ENCODE measurements around the gene MEIOB. TPM values are rescaled to one million over a fixed set of nuclear protein-coding genes. Genes with fewer than 3 reads are reported as not detected.
"Not testable (repeated sequence)": the region's sequence is repeated elsewhere in the genome, so short reads cannot be mapped to it uniquely, and the experiment has no call there.

The MEIOB gene
- total and polyA plus RNA-seq, 4 donors = 0.21 to 0.28 TPM; not detected in 2

DNA sequence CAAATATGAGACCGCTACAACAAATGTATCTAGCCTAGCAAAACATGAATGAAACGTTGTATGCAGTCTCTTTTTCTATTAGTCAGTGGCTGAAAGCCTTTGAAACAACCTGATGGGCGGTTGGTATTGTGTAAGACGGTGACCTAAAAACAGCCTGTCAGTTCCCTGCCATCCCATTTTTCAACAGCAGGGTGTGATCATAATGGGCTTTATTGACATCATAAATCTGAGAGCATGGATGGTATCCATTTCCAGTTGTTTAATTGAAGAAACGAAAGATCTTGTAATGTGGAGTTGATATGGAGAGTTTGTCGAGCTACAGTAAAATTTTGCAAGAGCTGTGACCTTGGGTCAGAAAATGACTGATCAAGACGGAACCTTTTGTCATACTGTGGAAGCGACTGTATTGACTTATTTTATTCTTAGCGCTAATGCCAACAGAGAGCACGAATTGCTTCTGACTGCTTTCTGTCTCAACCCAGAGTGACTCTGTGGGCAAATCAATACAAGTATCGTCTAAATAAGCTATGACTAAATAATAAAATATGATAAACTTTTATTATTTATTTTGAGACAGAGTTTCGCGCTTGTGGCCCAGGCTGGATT lies 12.3 kb upstream of the MEIOB start:
- DNase-seq (no peak), ATAC-seq (ENCODE audit: insufficient read depth, low FRiP score) (no peak)
- 61% methylated on average over 13 of the region's 13 CpGs for WGBS, 2 donors
- no peaks in the 10 kb centered on the region for H3K9me3 ChIP-seq (ENCODE audit: control insufficient read depth in 4 of 4, insufficient read depth in 3 of 4, low read length in 3 of 4)
- H3K36me3 ChIP-seq (ENCODE audit: control insufficient read depth in 4 of 4, insufficient read depth in 4 of 4, low read length in 4 of 4) = no peaks in the 10 kb centered on the region
- no peak overlapping the region for H3K27ac ChIP-seq (ENCODE audit: low read depth in 1 of 2, low read length in 1 of 2)
- H3K4me3 ChIP-seq = no peak overlapping the region
- TF ChIP-seq, protein P1, sequence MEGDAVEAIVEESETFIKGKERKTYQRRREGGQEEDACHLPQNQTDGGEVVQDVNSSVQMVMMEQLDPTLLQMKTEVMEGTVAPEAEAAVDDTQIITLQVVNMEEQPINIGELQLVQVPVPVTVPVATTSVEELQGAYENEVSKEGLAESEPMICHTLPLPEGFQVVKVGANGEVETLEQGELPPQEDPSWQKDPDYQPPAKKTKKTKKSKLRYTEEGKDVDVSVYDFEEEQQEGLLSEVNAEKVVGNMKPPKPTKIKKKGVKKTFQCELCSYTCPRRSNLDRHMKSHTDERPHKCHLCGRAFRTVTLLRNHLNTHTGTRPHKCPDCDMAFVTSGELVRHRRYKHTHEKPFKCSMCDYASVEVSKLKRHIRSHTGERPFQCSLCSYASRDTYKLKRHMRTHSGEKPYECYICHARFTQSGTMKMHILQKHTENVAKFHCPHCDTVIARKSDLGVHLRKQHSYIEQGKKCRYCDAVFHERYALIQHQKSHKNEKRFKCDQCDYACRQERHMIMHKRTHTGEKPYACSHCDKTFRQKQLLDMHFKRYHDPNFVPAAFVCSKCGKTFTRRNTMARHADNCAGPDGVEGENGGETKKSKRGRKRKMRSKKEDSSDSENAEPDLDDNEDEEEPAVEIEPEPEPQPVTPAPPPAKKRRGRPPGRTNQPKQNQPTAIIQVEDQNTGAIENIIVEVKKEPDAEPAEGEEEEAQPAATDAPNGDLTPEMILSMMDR (IDR thresholded peaks at IDR 0.05; ENCODE audit: control extremely low read depth, extremely low read depth) = no peak
- H3K9ac ChIP-seq (ENCODE audit: insufficient read depth in 1 of 2, low read length in 2 of 2) = no peak overlapping the region
- peaks cover 0 to 5% (median 3%) of the 10 kb centered on the region in 3 donors for H3K27me3 ChIP-seq (ENCODE audit: control insufficient read depth in 3 of 3, insufficient read depth in 3 of 3, low read length in 2 of 3)
- H3K4me1 ChIP-seq (ENCODE audit: control insufficient read depth in 5 of 5, insufficient read depth in 5 of 5, low read length in 5 of 5) = no peaks in the 10 kb centered on the region

DNA sequence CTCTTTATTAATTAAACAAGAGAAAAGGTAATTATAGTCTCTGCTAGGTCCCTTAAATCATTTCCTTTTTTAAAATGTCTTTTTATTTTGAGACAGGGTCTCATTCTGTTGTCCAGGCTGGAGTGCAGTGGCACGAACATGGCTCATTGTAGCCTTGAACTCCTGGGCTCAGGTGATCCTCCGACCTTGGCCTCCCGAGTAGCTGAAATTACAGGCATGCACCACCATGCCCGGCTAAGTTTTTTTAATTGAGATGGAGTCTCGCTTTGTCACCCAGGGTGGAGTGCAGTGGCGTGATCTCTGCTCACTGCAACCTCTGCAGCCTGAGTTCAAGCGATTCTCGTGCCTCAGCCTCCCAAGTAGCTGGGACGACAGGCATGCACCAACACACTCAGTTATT lies 9.2 kb upstream of the MEIOB start:
- not testable (repeated sequence) for ATAC-seq (ENCODE audit: insufficient read depth, low FRiP score); DNase-seq; H3K9ac ChIP-seq (ENCODE audit: insufficient read depth in 1 of 2, low read length in 2 of 2); H3K9me3 ChIP-seq (ENCODE audit: control insufficient read depth in 4 of 4, insufficient read depth in 3 of 4, low read length in 3 of 4); H3K4me3 ChIP-seq; H3K27ac ChIP-seq (ENCODE audit: low read depth in 1 of 2, low read length in 1 of 2); H3K27me3 ChIP-seq (ENCODE audit: control insufficient read depth in 3 of 3, insufficient read depth in 3 of 3, low read length in 2 of 3); H3K36me3 ChIP-seq (ENCODE audit: control insufficient read depth in 4 of 4, insufficient read depth in 4 of 4, low read length in 4 of 4); H3K4me1 ChIP-seq (ENCODE audit: control insufficient read depth in 5 of 5, insufficient read depth in 5 of 5, low read length in 5 of 5)
- 86 to 92% methylated on average over 9 of the region's 9 CpGs for WGBS, 2 donors

DNA sequence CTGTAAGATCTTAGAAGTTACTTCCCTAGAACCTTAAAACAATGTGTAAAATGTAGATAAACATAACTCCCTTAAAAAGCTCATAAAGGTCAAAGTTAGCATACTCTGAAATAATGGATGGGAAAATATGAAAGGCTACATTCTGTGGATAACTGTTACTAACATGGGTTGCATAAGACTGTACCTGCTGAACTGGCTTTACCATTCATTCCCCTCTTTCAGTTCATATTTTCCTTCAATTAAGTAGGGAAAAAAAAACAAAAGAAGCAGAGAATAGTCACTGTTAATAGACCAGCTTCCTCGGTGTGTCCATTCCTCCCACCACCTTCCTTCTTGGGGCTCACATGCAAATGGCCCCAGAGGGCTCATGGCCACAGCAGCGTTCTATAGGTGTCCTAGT lies 7.5 kb upstream of the MEIOB start:
- Histone ChIP-seq H3K4me1 (ENCODE audit: control insufficient read depth in 5 of 5, insufficient read depth in 5 of 5, low read length in 5 of 5) (peaks cover 0 to 1% (median 0%) of the 10 kb centered on the region in 5 donors), H3K9ac (ENCODE audit: insufficient read depth in 1 of 2, low read length in 2 of 2) (no peak overlapping the region), H3K27me3 (ENCODE audit: control insufficient read depth in 3 of 3, insufficient read depth in 3 of 3, low read length in 2 of 3) (peaks cover 0 to 12% (median 11%) of the 10 kb centered on the region in 3 donors), H3K27ac (ENCODE audit: low read depth in 1 of 2, low read length in 1 of 2) (no peak overlapping the region), H3K36me3 (ENCODE audit: control insufficient read depth in 4 of 4, insufficient read depth in 4 of 4, low read length in 4 of 4) (no peaks in the 10 kb centered on the region), H3K9me3 (ENCODE audit: control insufficient read depth in 4 of 4, insufficient read depth in 3 of 4, low read length in 3 of 4) (no peaks in the 10 kb centered on the region), H3K4me3 (no peak overlapping the region)
- 23 to 52% methylated on average over 2 of the region's 2 CpGs for WGBS, 2 donors
- no peak for DNase-seq
- ATAC-seq (ENCODE audit: insufficient read depth, low FRiP score) = no peak
- TF ChIP-seq, protein P1 (IDR thresholded peaks at IDR 0.05; ENCODE audit: control extremely low read depth, extremely low read depth) = no peak

DNA sequence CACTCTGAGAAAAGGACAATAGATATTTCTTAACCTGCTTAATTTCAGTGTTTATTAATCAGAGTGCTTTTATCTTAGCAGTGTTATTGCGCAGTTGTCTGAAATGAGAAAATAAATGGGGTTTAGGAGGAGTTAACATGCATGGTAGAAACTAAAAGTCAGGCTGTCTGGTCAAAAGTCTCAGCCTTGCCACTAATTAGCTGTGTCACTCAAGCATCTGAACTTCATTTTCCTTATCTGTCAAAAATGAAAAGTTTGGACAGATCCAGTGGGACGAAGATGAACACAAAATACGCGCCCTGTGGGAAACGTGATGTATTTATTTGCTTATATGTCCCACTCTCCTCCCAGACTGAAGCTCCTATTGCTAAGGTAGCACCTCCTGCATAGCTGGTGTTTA lies 6.3 kb upstream of the MEIOB start:
- WGBS, 2 donors = 73 to 84% methylated on average over 5 of the region's 5 CpGs
- Histone ChIP-seq H3K27ac (ENCODE audit: low read depth in 1 of 2, low read length in 1 of 2) (no peak overlapping the region), H3K27me3 (ENCODE audit: control insufficient read depth in 3 of 3, insufficient read depth in 3 of 3, low read length in 2 of 3) (peaks cover 0 to 16% (median 12%) of the 10 kb centered on the region in 3 donors), H3K4me3 (no peak overlapping the region), H3K9me3 (ENCODE audit: control insufficient read depth in 4 of 4, insufficient read depth in 3 of 4, low read length in 3 of 4) (no peaks in the 10 kb centered on the region), H3K4me1 (ENCODE audit: control insufficient read depth in 5 of 5, insufficient read depth in 5 of 5, low read length in 5 of 5) (peaks cover 0 to 1% (median 0%) of the 10 kb centered on the region in 5 donors), H3K9ac (ENCODE audit: insufficient read depth in 1 of 2, low read length in 2 of 2) (no peak overlapping the region), H3K36me3 (ENCODE audit: control insufficient read depth in 4 of 4, insufficient read depth in 4 of 4, low read length in 4 of 4) (no peaks in the 10 kb centered on the region)
- ATAC-seq (ENCODE audit: insufficient read depth, low FRiP score) = no peak
- DNase-seq = no peak
- TF ChIP-seq, protein P1 (IDR thresholded peaks at IDR 0.05; ENCODE audit: control extremely low read depth, extremely low read depth) = no peak

All from lung (tissue), 12 donors.